HepG2 (cell line): Measurements from ENCODE around the gene ZNRF3. TPM values are rescaled to one million over a fixed set of nuclear protein-coding genes. Genes with fewer than 3 reads are reported as not detected.

Source experiments
- ELF3 ChIP-seq: IDR thresholded peaks from 2 replicates; pipeline ENCODE4 v1.6.1; 2016; ENCODE audit warnings: missing genetic modification reagents, missing compliant biosample characterization
- ETV5 ChIP-seq: IDR thresholded peaks from 2 replicates; pipeline ENCODE4 v1.6.1; 2018; ENCODE audit warnings: missing biosample characterization, missing genetic modification reagents, inconsistent platforms, borderline replicate concordance
- FOXA1 ChIP-seq, 2 experiments: fragments of 450-650 bp in 1 of 2; sonication (generic) in 1 of 2; formaldehyde crosslinking in 1 of 2; IDR thresholded peaks; 2 replicates each; pipeline versions ENCODE4 v1.4.0 to v1.6.1; 2016 to 2020; ENCODE audit warnings: missing genetic modification reagents in 1 of 2
- GATA4 ChIP-seq: sonication (generic); IDR thresholded peaks from 2 replicates; pipeline ENCODE4 v1.6.1; 2016; ENCODE audit warnings: antibody characterized with exemption, low read depth, borderline replicate concordance
- NFE2L1 ChIP-seq: sonication (generic); formaldehyde crosslinking; IDR thresholded peaks from 2 replicates; pipeline ENCODE4 v1.4.0; 2020; ENCODE audit warnings: missing genetic modification reagents, mild to moderate bottlenecking, borderline replicate concordance
- NFE2L2 ChIP-seq: fragments of 150-350 bp; IDR thresholded peaks from 2 replicates; pipeline ENCODE4 v1.6.1; 2014; ENCODE audit warnings: low read length
- RAD51 ChIP-seq: fragments of 450-650 bp; IDR thresholded peaks from 2 replicates; pipeline ENCODE4 v1.6.1; 2016; ENCODE audit warnings: borderline replicate concordance
- RERE ChIP-seq: IDR thresholded peaks from 2 replicates; pipeline ENCODE4 v1.6.1; 2016; ENCODE audit warnings: low read depth, missing genetic modification reagents, missing compliant biosample characterization
- SNAI1 ChIP-seq: sonication (generic); formaldehyde crosslinking; IDR thresholded peaks from 2 replicates; pipeline ENCODE4 v1.5.0; 2020; ENCODE audit warnings: mild to moderate bottlenecking, missing genetic modification reagents, borderline replicate concordance
- TRIM24 ChIP-seq: sonication (generic); formaldehyde crosslinking; IDR thresholded peaks from 2 replicates; pipeline ENCODE4 v1.8.0; 2022; ENCODE audit warnings: mild to moderate bottlenecking, missing genetic modification reagents
- U2AF2 ChIP-seq: fragments of 200-400 bp; formaldehyde crosslinking; IDR thresholded peaks from 2 replicates; pipeline ENCODE4 v1.6.1; 2017; ENCODE audit warnings: low read depth, mild to moderate bottlenecking, low read length
- ZNF510 ChIP-seq: sonication (generic); formaldehyde crosslinking; IDR thresholded peaks from 2 replicates; pipeline ENCODE4 v1.4.0; 2020; ENCODE audit warnings: low read depth, mild to moderate bottlenecking, missing genetic modification reagents
- ZNF737 ChIP-seq: sonication (generic); formaldehyde crosslinking; IDR thresholded peaks from 2 replicates; pipeline ENCODE4 v1.5.0; 2020; ENCODE audit warnings: missing genetic modification reagents, mild to moderate bottlenecking, borderline replicate concordance
- polyA plus RNA-seq, 8 experiments: library from polyadenylated mRNA; depleted of rRNA in 3 of 8; stranded (reverse) in 7 of 8; unstranded in 1 of 8; fragments of >200 nt; fragmentation: Illumina TruSeq in 4 of 8; extraction: Trizol in 4 of 8; gene quantifications; 2 replicates each; pipeline versions ENCODE4 v1.2.1 to v1.2.3, GENCODE V29; 2011 to 2016; ENCODE audit warnings: low read depth in 4 of 8, missing spikeins in 1 of 8, mixed read lengths in 1 of 8; ENCODE audit not compliant: insufficient read depth in 1 of 8
- total RNA-seq, 5 experiments: library from RNA; depleted of rRNA; stranded (reverse); fragments of >200 nt; fragmentation: Illumina TruSeq; extraction: Trizol; gene quantifications; 2 replicates each; pipeline ENCODE4 v1.2.3, GENCODE V29; 2016; ENCODE audit warnings: low read depth in 1 of 5
- TF ChIP-seq, protein P1 (sequence below): sonication (generic); formaldehyde crosslinking; conservative IDR thresholded peaks from 2 replicates; pipeline ENCODE4 v1.4.0; 2020; ENCODE audit warnings: missing genetic modification reagents
- TF ChIP-seq, protein P2 (sequence below): fragments of 450-650 bp; IDR thresholded peaks from 2 replicates; pipeline ENCODE4 v1.6.1; 2017; ENCODE audit warnings: mild to moderate bottlenecking

The ZNRF3 gene
- total and polyA plus RNA-seq, 2 of the 13 experiments (the other 11 are each of a cell fraction or from before 2014, with no cell fraction given): 20.3 to 36.7 TPM

DNA sequence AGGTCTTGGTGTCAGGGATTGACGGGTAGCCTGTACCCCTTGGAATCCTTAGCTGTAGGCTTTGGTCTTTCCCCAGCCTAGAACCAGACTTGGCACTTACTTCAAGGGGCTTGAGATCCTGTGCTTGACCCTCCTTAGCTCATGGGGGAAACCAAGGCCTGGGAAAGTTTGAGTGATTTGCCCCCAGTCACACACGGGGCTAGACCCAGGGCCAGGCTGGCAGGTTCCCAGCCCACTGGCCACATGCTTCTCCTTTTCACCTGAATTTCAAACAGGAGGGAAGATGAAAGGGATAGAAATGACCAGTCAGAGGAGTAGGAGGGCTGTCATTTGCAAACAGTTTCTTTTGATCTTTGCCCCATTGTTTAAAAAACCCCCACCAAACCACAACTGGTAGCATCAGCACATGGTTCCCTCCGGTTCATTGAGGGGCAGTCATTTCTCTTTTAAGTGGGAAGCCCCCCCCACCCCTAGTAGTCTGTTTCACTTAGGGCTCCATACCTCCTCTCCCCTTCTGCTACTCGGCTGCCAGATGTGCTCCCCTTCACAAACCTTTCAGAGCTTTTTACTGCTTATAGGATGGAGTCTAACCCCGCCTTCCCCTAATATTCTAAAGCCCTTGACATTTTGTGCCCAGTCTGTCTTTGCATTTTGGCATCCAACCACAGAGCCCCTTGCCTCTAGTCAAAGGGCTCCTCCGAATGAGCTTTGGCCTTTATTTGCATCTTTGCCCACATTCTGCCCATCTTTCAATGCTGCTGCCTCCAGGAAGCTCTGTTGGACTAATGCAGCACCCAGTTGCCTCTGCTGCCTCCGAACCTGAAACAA, 37.6 kb downstream of the ZNRF3 start (continued):
- TF ChIP-seq, protein P1, sequence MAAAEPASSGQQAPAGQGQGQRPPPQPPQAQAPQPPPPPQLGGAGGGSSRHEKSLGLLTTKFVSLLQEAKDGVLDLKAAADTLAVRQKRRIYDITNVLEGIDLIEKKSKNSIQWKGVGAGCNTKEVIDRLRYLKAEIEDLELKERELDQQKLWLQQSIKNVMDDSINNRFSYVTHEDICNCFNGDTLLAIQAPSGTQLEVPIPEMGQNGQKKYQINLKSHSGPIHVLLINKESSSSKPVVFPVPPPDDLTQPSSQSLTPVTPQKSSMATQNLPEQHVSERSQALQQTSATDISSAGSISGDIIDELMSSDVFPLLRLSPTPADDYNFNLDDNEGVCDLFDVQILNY (CRISPR knock-in tag): no peak
- TF ChIP-seq GATA4: no peak
- TF ChIP-seq SNAI1 (CRISPR knock-in tag): peak; percentile 73; the same call in 1 of the 2 replicates
- TF ChIP-seq RERE: peak; percentile 81; the same call in 1 of the 2 replicates
- TF ChIP-seq ZNF510 (CRISPR knock-in tag): no peak
- peak; percentile 62; the same call in 1 of the 2 replicates for TF ChIP-seq ETV5
- no peak for TF ChIP-seq ZNF737 (CRISPR knock-in tag)
- no peak for TF ChIP-seq TRIM24 (CRISPR knock-in tag)
- no peak for TF ChIP-seq U2AF2
- no peak for TF ChIP-seq NFE2L2
- TF ChIP-seq RAD51: no peak
- TF ChIP-seq ELF3: peak; percentile 76
- TF ChIP-seq, protein P2, sequence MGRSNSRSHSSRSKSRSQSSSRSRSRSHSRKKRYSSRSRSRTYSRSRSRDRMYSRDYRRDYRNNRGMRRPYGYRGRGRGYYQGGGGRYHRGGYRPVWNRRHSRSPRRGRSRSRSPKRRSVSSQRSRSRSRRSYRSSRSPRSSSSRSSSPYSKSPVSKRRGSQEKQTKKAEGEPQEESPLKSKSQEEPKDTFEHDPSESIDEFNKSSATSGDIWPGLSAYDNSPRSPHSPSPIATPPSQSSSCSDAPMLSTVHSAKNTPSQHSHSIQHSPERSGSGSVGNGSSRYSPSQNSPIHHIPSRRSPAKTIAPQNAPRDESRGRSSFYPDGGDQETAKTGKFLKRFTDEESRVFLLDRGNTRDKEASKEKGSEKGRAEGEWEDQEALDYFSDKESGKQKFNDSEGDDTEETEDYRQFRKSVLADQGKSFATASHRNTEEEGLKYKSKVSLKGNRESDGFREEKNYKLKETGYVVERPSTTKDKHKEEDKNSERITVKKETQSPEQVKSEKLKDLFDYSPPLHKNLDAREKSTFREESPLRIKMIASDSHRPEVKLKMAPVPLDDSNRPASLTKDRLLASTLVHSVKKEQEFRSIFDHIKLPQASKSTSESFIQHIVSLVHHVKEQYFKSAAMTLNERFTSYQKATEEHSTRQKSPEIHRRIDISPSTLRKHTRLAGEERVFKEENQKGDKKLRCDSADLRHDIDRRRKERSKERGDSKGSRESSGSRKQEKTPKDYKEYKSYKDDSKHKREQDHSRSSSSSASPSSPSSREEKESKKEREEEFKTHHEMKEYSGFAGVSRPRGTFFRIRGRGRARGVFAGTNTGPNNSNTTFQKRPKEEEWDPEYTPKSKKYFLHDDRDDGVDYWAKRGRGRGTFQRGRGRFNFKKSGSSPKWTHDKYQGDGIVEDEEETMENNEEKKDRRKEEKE: no peak
- TF ChIP-seq FOXA1 (IDR thresholded peaks at IDR 0.05): no peak
- TF ChIP-seq FOXA1 (CRISPR knock-in tag; IDR thresholded peaks at IDR 0.05): peak; percentile 24; the same call in 1 of the 2 replicates
- TF ChIP-seq NFE2L1: no peak
